Measurements from ENCODE around the gene PLA2G5.

- TF ChIP-seq TARDBP (IDR thresholded peaks at IDR 0.05) (no peak), ARNT (IDR thresholded peaks at IDR 0.05) (no peak), CTBP1 (IDR thresholded peaks at IDR 0.05; ENCODE audit: borderline replicate concordance) (no peak), LEF1 (IDR thresholded peaks at IDR 0.05; ENCODE audit: borderline replicate concordance) (no peak), HDGF (IDR thresholded peaks at IDR 0.05; ENCODE audit: borderline replicate concordance) (no peak), SP1 (IDR thresholded peaks at IDR 0.05) (no peak), BHLHE40 (IDR thresholded peaks at IDR 0.05; ENCODE audit: borderline replicate concordance) (no peak), FOXM1 (IDR thresholded peaks at IDR 0.05; ENCODE audit: borderline replicate concordance) (no peak), L3MBTL2 (conservative IDR thresholded peaks at IDR 0.05) (no peak), FOXK2 (IDR thresholded peaks at IDR 0.05) (no peak), ELF4 (IDR thresholded peaks at IDR 0.05) (no peak), SUZ12 (IDR thresholded peaks at IDR 0.05) (no peak), NFRKB (IDR thresholded peaks at IDR 0.05) (no peak)
These were observed 68.4 kb downstream of the PLA2G5 start for GRCh38 chr1:20138346-20138745.
